Left cardiac atrium (tissue), 4 donors: ENCODE measurements around the gene ZYG11A. TPM values are rescaled to one million over a fixed set of nuclear protein-coding genes. Genes with fewer than 3 reads are reported as not detected.

ENCODE experiments used
- ATAC-seq, 2 donors: fragments of 200-7000 bp; cut with Tn5 transposase; one replicate each; pipeline ENCODE4 v1.9.1; 2020; ENCODE audit warnings: mild to moderate bottlenecking in 2 of 2, moderate library complexity in 2 of 2
- DNase-seq: peaks from one replicate; pipeline ENCODE4 v3.0.0-alpha.2; 2020
- intact Hi-C, 2 donors: fragments of 100-400 bp; cut with DNase I; formaldehyde crosslinking; loops; one replicate each; pipeline versions ENCODE4 v1.14.1 to v1.15.1; 2022 to 2023
- microRNA-seq, 2 donors: library from miRNA; unstranded; fragments of <30 nt; microRNA quantifications; one replicate each; pipeline ENCODE4 v1.2.0, GENCODE V29; 2020
- total RNA-seq, 2 donors: library from RNA; stranded (reverse); fragmentation: NEBNext Ultra II Directional; extraction: Animal tissue kit (Norgen Biotek cat#: 25700); gene quantifications; one replicate each; pipeline ENCODE4 v1.2.1, GENCODE V29; 2021
- donor health status: DM: no; HTN: yes; CAD: no.
- donor health status: DM: no; HTN: yes; CAD: no; lungs with severe emphysema.
- donor health status: DM: yes; HTN: yes; CAD: no.
- donor health status: Dilated cardiomyopathy.

Gene ZYG11A
- total RNA-seq, 2 donors from 2014 or later, result not detected

GRCh38 chr1:52943876-52944416 is 101.4 kb downstream of the ZYG11A start:
- DNase-seq (no peak), ATAC-seq (no peak)
- intact Hi-C loops, result no loop called here

GRCh38 chr1:52944566-52944965 is 102.0 kb downstream of the ZYG11A start:
- no peak for ATAC-seq
- DNase-seq, result no peak
- intact Hi-C loops, result no loop called here

Small RNA genes within 50 kb of the gene (microRNA-seq; reads per million reads assigned to microRNA genes)
- 0 reads per million in 2 donors for gene MIR1273F
- gene MIR1273G, result 0 reads per million in 2 donors
- gene MIR5095, result 0 reads per million in 2 donors

Other genes starting within 250 kb of the ZYG11A start
- 10 to 100 TPM in 1 of 2 donors, 1 to 10 TPM in 1; 7.6 to 12.4 TPM for gene GPX7, start 240.4 kb upstream of the ZYG11A start, total RNA-seq
- gene SHISAL2A, start 209.6 kb upstream of the ZYG11A start, total RNA-seq, result under 1 TPM in 1 of 2 donors, not detected in 1; 0.15 TPM
- gene COA7, start 144.4 kb upstream of the ZYG11A start, total RNA-seq, result 10 to 100 TPM; 15.3 to 24.3 TPM
- 10 to 100 TPM; 47.2 to 50.0 TPM for gene ZYG11B, start 116.3 kb upstream of the ZYG11A start, total RNA-seq
- 100 to 1,000 TPM in 1 of 2 donors, 10 to 100 TPM in 1; 82.5 to 101 TPM for gene ECHDC2, start 79.0 kb downstream of the ZYG11A start, total RNA-seq
- gene SCP2, start 84.5 kb downstream of the ZYG11A start, total RNA-seq, result 100 to 1,000 TPM; 126 to 148 TPM
- gene PODN, start 219.5 kb downstream of the ZYG11A start, total RNA-seq, result 10 to 100 TPM; 28.6 to 84.9 TPM